ENCODE measurements around the gene TAB3. TPM values are rescaled to one million over a fixed set of nuclear protein-coding genes. Genes with fewer than 3 reads are reported as not detected.

Gene TAB3
- total and polyA plus RNA-seq, 9 of the 15 experiments (the other 6 are each of a cell fraction or from before 2014, with no cell fraction given) = 2.4 to 31.1 (median 15.5) TPM

DNA sequence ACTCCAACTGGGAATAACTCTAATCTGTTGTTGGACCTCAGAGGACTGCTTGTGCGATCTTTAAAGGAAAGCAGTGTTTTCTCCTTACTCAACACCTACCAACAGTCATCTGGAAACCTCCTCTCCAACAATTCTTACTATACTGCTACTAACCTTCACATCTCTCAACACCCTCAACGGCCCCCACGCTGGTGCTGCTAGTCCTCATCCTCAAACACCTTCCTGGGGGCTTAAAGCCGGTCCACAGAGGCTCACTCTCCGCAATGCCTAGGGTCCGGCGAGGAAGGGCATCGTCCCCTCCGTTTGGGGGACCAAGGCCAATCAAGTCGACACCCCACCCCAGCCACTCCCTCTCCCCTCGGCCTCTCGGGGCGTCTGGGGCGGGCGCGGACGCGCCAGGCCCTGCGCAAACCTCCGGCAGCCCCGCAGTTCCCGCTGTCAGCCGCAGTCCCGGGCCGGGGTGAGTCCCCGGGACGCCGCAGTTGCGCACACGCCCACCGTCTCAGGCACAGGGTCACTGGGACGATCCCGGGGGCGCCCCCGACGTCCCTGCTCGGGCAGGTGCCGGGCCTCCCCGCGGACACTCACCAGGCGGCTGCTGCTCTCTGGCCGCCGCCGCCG is 418 bp downstream of the TAB3 start:
- POLR2A ChIA-PET = interaction anchor here (0.6 kb wide), 1 partner anchor 9 kb away, joined by 3 read pairs; no protein-coding TSS in a partner anchor
- no peaks in the 10 kb centered on the region for H3K27me3 ChIP-seq (ENCODE audit: control insufficient read depth in 2 of 2, insufficient read depth in 2 of 2, low read length in 2 of 2)
- H3K79me2 ChIP-seq (ENCODE audit: control insufficient read depth, insufficient read depth, low read length) = peaks cover 53% of the 10 kb centered on the region

More for the DNA sequence above, 418 bp downstream of the TAB3 start:
- Histone ChIP-seq H3K9me3 (replicated peaks; ENCODE audit: control insufficient read depth, insufficient read depth, low read depth, low read length) (no peaks in the 10 kb centered on the region), H4K20me1 (replicated peaks; ENCODE audit: control insufficient read depth, insufficient read depth, low read length) (no peaks in the 10 kb centered on the region), H3K9me1 (ENCODE audit: control insufficient read depth, insufficient read depth, low read length) (no peaks in the 10 kb centered on the region), H2AFZ (ENCODE audit: low read depth, low read length) (peak overlapping the region; percentile 68), H3K4me3 (peak overlapping the region; percentile 86), H3K9ac (ENCODE audit: insufficient read depth in 1 of 2, low read depth in 2 of 2, low read length in 2 of 2) (peak overlapping the region; percentile 77 to 92), H3K4me2 (ENCODE audit: insufficient read depth, low read length) (peak overlapping the region; percentile 93), H3K27ac (ENCODE audit: extremely low read depth, low read depth, low read length) (peak overlapping the region; percentile 81), H3K36me3 (ENCODE audit: control insufficient read depth, insufficient read depth, low read length) (no peaks in the 10 kb centered on the region; the same call in 2 of the 3 replicates), H3K4me1 (replicated peaks in 1 of 2; ENCODE audit: control insufficient read depth in 2 of 2, insufficient read depth in 2 of 2, low read length in 2 of 2) (peaks cover 5 to 32% of the 10 kb centered on the region in 2 experiments; a peak in 3 of 5 replicates)
- CTCF ChIA-PET (ENCODE audit: low intra/inter-chr PET ratio) = no interaction called here
- TF ChIP-seq ZNF511 (CRISPR knock-in tag; IDR thresholded peaks at IDR 0.05) (0 out of 2 replicates have a peak, but pooled peaks have one; percentile 3), RBBP5 (IDR thresholded peaks at IDR 0.05; ENCODE audit: borderline replicate concordance, insufficient read depth, low read length, poor library complexity, severe bottlenecking) (peak; percentile 62), NONO (IDR thresholded peaks at IDR 0.05; ENCODE audit: low read depth in 2 of 2, low read length in 1 of 2) (0 out of 4 replicates have a peak, but pooled peaks of 1 of the 2 experiments have one; percentile 42), CCNT2 (IDR thresholded peaks at IDR 0.05; ENCODE audit: borderline replicate concordance, extremely low read depth, insufficient read length, low read depth, low read length) (peak; percentile 17), GMEB1 (CRISPR knock-in tag; IDR thresholded peaks at IDR 0.05) (no peak), HNRNPLL (IDR thresholded peaks at IDR 0.05; ENCODE audit: low read depth, low read length, poor library complexity, severe bottlenecking) (peak; percentile 78), UBTF (IDR thresholded peaks at IDR 0.05; ENCODE audit: borderline replicate concordance in 1 of 2, low read depth in 2 of 2, low read length in 2 of 2) (0 out of 4 replicates have a peak, but pooled peaks of 1 of the 2 experiments have one; percentile 18)
- TF ChIP-seq, protein P1, sequence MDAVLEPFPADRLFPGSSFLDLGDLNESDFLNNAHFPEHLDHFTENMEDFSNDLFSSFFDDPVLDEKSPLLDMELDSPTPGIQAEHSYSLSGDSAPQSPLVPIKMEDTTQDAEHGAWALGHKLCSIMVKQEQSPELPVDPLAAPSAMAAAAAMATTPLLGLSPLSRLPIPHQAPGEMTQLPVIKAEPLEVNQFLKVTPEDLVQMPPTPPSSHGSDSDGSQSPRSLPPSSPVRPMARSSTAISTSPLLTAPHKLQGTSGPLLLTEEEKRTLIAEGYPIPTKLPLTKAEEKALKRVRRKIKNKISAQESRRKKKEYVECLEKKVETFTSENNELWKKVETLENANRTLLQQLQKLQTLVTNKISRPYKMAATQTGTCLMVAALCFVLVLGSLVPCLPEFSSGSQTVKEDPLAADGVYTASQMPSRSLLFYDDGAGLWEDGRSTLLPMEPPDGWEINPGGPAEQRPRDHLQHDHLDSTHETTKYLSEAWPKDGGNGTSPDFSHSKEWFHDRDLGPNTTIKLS (IDR thresholded peaks at IDR 0.05; ENCODE audit: borderline replicate concordance, low read depth) = no peak
- no TSS peak for BruUV-seq (replicated peaks)
- ATAC-seq = peak; percentile 53
- peak in 2 of 4 experiments; percentile 33 to 40 for DNase-seq (ENCODE audit: extremely low read depth in 1 of 4, low spot score in 3 of 4)
- intact Hi-C loops (cut with micrococcal nuclease) (loop anchor here (2.0 to 10.0 kb wide), 2 partner anchors 22 to 234 kb away; partner anchors contain the start of gene GK), in situ Hi-C loops (cut with MboI) (no loop called here)
- FAIRE-seq = no peak
- 0% methylated on average over 6 of the region's 45 CpGs for WGBS (ENCODE audit: insufficient coverage, low coverage, missing lambda C conversion rate)
